NCI-H1048 (cell line): Measurements from ENCODE around the gene MIPOL1.
"Not testable (repeated sequence)": the region's sequence is repeated elsewhere in the genome, so short reads cannot be mapped to it uniquely, and the experiment has no call there.

Experiments used
- DNase-seq: peaks from one replicate; lab custom pipeline; 2025; lab: John Stamatoyannopoulos, UW

MIPOL1 gene

DNA sequence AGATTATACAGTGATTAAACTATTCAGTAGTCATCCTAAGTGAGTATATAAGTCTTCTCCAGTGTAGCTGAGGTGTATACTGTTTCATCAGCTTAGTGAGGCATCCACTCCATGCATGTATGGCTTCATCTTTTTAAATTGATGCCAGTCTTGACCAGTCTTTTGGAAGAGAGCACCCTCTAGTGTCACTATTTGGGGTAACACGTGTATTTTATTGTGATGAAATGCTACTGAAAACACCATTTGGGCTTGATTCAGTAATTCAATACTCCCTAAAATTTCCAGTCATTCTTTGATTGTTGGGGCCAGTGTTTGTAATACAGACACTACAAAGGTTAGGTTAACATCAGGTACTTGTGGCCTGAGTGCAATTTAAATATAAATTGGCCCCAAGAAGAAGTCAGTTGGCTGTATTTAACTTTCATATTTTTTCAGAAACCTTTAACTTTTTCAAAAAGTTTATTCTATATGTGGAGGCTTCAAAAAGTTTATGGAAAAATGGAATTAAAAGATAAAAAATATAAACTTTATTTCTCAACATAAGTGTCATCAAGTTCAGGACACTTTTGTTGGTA is 35.3 kb downstream of the MIPOL1 start:
- peak; percentile 28 for DNase-seq

DNA sequence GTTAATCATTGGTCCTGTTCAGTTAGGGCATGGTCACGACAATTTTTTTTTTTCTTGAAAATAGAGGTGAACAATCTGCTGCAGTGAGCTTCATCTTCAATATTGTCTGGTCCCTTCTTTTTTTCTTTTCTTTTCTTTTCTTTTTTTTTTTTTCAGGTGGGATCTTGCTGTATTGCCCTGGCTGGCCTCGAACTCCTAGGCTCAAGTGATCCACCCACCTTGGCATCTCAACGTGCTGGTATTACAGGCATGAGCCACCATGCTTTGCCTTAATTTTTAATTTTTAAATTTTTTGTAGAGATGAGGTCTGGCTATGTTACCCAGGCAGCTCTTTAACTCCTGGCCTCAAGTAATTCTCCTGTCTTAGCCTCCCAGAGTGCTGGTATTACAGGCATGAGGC is 36.5 kb downstream of the MIPOL1 start:
- DNase-seq, result no peak

DNA sequence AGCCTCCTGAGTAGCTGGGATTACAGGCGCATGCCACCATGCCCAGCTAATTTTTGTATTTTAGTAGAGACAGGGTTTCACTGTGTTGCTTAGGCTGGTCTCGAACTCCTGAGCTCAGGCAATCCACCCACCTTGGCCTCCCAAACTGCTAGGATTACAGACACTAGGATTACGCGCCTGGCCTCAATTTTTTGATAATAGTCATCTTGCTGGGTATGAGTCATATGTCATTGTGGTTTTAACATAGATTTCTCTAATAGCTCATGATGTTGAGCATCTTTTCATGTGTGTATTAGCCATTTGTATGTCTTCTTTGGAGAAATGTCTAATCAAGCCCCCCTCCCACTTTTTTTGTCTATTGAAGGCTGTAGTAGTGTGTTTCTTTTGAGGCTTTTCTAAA is 38.3 kb downstream of the MIPOL1 start:
- not testable (repeated sequence) for DNase-seq

DNA sequence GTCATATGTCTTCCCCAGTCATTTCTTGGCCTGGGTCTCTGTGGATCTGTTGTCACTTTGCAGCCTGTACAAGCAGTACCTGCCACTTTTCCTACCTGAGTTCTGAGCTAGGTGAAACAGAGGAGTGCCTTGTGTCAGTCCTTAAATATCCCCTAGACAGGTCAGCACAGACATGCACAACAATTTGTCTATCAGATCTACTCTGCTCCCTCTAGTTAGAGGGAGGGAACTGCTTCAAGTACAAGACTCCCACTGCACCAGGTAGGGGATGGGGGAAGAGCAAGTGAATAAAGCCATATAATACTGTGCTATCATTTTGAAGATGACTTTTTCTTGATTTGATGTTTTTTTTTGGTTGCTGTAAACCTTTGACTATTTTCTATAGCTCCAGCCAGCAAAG is 39.4 kb downstream of the MIPOL1 start:
- DNase-seq, result no peak

DNA sequence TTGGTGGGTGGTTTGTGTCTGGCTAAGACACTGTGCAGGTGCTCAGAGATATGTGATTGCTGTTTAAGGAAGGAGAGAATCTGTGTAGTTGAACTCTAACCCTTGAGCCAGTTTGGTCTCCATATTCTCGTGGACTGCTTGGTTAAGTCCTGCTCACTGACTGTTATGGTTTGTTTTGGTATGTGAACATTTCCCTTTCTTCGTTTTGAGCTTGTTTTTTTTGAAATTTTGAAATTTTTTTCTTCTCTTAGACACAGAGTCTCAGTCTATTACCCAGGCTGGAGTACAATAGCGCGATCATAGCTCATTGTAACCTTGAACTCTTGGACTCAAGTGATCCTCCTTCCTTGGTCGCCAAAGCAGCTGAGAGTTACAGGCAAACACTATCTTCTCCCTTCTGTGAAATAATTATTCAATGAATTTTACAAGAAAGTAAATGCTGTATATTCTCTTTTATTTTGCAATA is 40.0 kb downstream of the MIPOL1 start:
- no peak for DNase-seq

DNA sequence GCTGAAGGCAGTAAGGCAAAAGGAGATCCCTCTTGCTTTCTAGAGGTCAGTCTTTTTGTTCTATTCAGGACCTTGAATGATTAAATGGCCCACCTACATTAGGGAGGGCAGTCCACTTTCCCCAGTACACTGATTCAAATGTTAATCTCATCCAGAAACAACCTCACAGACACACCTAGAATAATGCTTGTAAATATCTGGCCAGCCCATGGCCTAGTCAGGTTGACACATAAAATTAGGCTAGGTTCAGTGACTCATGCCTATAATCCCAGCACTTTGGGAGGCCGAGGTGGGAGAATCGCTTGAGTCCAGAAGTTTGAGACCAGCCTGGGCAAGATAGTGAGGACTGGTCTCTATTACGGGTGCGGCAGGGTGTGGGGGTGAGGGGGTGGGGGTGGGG is 43.5 kb downstream of the MIPOL1 start:
- no peak for DNase-seq

DNA sequence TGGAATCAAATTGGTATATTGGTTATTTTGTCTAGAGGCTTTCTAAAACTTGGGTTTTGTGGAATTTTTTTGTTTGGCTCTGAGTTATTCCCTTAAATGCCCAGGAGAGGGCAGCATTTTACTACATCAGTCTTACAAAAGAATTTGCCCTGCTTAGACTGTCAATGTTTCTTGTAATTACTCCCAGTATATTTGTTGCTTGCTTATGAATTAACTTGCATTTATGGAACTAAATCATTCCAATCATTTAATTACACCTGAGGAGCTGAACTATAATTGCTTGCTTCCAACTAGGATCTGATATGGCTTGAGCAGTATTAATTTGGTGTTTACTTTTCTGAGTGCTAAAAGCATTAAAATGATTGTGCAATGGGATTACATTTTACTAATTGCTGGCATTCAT is 48.7 kb downstream of the MIPOL1 start:
- peak; percentile 28 for DNase-seq

DNA sequence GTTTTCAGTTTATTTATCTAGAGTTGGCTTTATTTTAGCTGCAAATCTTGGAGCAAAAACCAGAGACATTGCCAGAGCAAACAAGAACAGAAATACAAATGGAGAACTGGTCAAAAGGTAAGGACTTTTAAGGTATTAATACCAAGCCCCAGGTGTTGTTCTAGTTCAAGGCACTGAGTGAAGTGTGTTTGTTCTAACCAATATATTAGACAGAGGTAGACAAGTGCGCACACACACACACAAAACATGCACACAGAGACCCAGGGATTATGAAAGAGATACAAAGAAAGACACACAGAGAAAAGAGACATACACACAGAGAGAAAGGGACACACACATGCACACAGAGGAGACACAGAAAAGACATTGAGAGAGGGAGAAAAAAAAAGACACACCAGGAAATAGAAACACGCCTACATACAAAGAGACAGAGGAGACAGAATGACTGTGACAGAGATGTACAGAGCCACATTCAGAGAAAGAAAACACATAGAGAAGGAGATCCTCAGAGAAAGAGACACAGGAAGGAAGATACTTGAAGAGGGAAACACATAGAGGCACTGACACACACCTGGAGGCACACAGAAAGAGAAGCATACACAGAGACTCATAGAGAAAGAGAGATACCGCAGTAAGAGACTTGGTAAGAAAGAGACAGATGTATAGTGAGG is 50.2 kb downstream of the MIPOL1 start:
- no peak for DNase-seq

DNA sequence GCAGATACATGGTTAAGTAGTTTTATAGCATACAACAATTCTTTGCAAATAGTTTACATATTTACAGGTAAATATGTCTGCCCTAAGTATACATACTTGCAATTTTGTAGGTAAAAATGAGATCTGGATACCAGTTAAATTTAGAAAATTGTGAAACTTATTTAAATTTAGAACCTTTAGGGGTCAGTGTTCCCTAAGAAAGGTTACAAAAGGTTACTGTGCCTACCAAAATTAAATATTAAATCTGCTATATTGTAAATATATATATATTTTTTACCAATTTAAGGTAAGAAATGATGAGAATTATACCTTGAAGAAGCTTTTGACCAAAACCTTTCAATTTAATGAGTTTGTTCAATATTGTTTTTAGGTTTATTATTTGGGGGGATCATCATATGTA is 54.0 kb downstream of the MIPOL1 start:
- no peak for DNase-seq

DNA sequence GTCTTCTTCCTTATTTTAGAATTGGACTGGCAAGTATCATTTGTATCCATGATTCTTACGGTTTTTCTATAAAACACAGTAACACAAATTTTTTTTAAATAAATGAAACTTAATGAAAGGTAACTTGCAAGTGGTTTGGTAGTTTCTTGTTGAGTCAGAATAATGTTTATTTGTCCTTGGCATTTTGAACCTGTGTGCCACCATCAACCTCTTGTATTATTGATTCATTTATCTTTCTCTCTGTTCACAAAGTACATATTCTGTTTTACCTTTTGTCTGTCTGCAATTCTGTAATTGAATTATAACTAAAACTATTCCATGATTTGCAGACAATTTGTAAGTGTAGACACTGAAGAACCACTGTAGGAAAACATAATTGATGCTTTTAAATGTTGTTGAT is 54.7 kb downstream of the MIPOL1 start:
- DNase-seq, result no peak

DNA sequence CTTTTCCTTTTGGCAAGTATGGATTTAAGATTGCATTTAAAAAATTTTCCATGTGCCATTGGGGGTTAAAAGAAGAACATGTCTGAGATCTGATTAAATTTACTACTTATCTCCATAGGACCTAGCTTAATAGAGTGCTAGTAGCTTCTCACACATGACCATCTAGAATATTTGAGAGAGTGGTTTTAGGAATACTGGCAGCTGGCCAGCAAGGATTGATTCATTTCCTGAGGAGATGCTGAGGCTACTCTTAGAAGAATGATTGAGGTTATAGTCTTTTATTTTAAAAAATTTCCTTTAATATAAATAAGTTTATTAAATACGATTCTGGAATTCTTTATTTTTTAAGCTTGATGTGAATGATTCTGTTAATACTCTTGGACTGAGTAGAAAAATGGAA is 56.2 kb downstream of the MIPOL1 start:
- DNase-seq, result no peak

DNA sequence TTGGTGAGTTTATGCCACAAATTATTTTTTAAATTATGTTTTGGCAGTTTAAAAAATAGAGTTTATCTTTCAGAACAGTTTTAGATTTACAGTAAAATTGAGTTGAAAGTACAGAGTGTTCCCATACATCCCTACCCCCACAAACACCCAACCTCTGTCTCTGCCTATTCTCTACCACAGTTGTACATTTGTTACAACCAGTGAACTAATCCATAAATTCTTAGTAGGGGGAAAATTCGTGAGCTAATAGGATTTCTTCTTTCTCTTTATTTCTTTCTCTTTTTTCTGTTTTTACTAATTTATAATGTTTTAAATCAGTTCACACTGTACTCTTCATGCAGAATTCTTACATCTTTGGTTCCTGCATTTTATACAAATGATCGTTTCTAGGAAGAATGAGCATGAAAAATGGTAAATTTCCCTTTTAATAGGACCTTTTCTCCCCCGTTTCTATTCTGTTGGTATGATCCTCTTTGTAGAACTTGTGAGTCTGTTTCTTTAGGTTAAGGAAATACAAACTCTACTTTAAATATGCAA is 56.7 kb downstream of the MIPOL1 start:
- DNase-seq, result no peak

DNA sequence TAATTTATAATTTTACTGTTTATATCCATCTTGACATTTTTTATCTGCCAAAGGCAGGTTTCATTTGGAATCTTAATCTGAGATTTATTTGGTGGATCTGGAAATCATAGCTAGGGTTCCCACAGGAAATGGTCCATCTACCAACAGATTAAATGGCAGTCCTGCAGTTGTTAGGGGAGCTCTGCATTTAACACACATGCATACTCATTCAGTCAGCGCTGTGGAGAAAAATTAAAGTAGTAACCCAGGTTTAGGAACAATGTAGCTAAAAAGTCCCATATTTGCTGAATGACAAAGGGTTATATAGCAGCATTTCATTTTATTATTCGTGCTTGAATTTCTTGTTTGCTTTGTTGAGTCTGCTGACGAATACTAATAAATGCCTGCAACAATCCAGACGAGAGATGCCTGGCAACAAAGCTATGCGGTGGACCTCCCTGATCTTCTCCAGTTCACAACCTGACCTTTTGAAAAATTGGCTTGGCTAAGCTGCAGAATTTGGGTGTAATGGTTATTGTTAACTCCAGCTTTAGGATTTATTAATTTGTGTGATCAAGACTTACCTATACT is 59.8 kb downstream of the MIPOL1 start:
- DNase-seq, result no peak

DNA sequence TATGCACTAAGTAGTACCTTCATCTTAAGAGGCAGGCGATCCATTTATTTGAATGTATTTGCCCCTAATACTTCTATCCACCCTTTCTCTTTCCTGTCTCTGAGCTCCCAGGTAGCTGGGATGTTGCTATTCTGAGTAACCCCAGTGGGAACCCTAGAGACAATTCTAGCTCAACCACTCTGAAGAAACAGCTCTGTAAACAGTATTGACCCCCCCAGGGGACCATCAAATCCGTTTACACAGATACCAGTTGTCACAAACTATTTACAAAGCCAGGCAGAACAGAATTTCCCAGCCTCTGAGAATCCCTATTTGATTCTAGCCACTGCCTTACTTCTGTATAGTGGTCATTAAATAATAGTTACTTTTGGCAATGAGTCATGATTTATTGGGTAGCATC is 64.9 kb downstream of the MIPOL1 start:
- DNase-seq, result no peak

DNA sequence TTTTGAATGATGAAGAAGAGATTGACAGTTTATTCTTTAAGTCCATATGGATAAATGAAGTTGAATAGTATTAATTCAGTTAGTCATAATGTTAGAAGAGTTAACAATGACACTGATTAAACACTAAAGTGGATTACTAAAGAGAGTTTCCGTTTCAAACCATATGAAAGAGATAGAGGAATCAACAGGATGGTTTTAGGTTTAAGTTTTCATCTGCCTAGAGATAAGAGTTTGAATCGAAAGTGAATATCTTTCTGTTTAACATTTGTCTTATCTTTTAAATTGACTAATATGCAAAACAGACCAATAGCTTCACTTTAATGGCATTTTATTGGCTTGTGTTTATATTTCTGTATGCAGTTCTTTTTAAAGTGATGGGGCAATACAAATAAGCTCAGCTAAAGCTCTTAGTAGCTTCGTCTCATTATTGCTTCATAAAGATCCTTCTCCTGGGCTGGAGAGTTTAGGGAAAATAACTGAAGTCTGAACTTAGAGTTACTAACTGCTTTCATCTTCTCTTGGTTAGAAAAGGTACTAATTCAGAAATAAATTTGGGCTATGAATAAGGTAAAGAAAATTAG is 66.0 kb downstream of the MIPOL1 start:
- DNase-seq, result no peak

DNA sequence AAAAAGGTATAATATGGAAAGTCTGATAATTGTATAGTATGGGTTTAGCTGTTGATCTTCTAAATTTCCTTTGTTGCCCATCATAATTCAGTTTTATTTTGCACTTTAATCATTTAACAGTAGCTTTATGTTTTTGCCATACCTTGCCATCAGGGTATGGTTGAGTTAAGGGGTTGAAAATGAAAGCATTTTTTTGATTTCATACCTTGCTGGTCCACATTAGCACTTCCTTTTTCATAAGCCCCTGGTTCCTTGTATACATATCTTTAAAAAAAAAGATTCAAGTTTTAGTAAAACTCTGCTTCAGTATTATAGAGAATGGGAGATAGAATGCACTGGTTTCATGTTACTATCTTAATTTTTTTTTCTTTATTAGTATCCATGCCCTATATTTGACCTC is 71.1 kb downstream of the MIPOL1 start:
- DNase-seq, result no peak

DNA sequence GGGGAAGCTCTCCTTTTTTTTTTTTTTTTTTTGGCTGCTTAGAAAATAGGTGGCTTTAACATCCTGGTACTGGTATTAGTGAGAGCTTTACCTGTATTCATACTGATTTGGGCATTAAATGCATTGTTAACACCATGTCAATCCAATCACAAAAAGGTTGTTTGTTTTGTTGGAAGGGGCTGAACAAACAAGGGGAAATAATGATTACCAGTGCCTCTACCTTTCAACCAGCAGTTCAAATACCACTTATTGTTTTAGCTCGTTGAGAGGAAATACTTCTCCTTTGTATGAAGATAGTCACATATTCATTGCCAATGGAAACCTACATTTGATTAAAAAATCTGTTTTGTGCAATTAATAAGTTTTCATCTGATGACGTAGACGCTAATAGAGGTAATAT is 72.9 kb downstream of the MIPOL1 start:
- no peak for DNase-seq

DNA sequence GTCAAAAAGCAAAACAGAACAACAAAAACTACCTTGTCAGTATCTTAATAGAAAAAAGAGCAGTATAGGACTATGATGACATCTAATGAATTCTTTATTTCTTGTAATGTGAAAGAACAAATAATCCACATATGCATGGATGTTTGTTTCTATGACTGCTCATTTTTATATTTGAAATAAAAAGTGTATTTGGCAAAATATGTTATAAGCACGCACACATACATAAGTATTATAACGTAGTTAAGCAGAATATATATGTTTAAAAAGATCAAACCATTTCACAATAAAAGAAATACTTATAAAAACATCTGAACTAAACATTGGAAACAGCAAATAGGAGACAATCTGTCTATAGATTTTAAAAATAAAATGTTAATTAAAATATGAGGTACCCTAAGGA is 74.8 kb downstream of the MIPOL1 start:
- DNase-seq, result no peak

DNA sequence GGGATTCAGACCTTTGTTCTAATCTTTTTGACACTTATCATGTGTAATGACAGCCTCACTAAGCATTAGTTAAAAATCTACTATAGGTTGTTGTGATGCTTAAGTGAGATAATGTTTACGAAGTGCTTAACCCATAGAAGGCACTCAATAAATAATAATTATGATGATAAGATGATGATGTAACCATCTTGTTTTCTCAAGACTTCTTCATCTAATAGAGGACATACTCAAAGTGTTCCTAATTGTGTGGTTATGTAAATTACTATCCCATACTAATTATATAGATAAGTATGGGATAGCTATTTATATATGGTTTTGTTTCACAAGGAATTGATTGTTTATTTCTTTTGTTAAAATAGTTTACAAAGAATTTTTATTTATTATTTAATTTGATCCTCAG is 76.9 kb downstream of the MIPOL1 start:
- DNase-seq, result no peak

DNA sequence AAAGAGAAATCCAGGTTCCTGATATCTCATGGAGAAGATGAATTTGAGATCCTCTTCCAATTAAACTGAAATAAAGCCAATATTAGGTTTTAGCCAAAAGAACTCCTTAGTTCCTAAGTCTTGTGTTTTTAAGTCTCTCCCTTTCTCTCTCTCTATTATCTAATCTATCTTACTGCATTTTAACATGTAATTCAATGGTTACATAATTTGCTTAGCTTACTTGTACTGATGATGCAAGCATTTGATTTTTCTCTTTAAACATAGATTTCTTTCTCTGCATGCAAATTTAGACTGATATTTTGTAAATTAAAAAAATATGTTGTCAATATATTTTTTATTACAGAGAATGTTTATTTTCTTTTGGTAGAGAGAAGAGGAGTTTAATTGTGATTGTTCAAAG is 78.2 kb downstream of the MIPOL1 start:
- DNase-seq, result no peak

DNA sequence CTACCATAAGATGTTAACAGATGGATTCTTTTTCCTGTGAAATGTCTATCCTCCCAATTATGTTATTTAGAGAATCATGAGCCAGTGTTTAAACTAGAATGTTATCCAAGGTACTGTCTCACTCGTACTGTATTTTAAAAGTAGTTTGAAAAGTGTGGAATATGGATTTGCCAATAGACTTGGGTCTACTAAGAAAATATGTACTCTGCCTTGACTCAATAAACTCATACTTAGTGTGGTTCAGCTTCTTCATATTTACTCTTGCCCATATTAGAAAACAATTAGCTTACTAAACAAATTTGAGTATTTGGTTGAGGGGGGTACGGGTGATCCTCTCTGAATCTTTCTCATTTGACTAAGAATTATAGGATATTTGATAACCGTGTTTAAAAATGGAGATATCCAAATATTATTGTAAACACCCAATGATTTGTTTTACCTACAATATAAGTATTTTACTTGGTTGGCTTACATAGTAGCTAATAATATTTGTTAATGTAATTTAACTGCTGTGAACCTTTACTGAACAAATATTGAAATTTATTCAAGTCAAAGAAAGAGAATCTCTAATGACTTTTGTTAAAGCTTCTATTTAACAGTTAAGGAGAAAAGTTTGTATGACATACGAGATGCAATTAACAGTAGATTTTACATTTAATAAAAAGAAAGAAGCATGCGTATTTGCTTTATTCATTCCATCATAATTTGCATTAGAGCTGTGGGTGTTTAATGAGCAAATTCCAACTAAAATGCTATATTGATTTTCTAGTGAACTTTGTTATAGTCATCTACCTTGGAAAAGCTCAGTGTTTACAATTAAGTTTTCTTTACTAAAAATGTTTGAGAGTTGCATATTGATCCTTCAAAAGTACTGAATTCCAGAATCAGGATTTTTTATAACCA is 81.2 kb downstream of the MIPOL1 start:
- DNase-seq, result no peak

DNA sequence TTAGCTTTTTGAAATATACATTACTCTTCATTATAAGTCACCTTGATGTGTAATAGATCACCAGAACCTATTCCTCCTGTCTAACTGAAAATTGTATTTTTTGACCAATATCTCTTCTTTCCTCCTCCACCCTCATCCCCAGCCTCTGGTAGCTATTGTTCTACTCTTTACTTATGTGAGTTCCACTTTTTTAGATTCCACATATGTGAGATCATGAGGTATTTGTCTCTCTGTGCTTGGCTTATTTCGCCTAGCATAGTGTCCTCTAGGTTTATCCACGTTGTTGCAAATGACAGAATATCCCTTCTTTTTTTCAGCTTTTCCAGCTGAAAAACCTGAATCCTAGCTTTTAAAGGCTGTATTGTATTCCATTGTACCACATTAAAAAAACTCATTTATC is 82.1 kb downstream of the MIPOL1 start:
- DNase-seq, result no peak
